Measurements from ENCODE around the gene SULT1A1.
"Not testable (repeated sequence)": the region's sequence is repeated elsewhere in the genome, so short reads cannot be mapped to it uniquely, and the experiment has no call there.

The SULT1A1 gene

GRCh38 chr16:28609631-28610594 lies at the start of gene SULT1A1:
Gene SULT1A1, minus strand, starts transcription at chr16:28610044. Its CDS starts 1,189 bp downstream, at chr16:28608855.
- no peak for DNase-seq (ENCODE audit: low read depth, low spot score)

- not testable (repeated sequence) for DNase-seq (ENCODE audit: low read depth, low spot score)
These were observed 30.1 kb upstream of the SULT1A1 start for GRCh38 chr16:28639959-28640358.

GRCh38 chr16:28638359-28638758 lies 28.5 kb upstream of the SULT1A1 start:
- DNase-seq (ENCODE audit: low read depth, low spot score), result not testable (repeated sequence)

GRCh38 chr16:28637765-28638164 lies 27.9 kb upstream of the SULT1A1 start, which contains the start of gene NPIPB8:
Gene NPIPB8, plus strand, starts transcription at chr16:28638065. Its CDS starts 296 bp downstream, at chr16:28638361.
- not testable (repeated sequence) for DNase-seq (ENCODE audit: low read depth, low spot score)

DNA sequence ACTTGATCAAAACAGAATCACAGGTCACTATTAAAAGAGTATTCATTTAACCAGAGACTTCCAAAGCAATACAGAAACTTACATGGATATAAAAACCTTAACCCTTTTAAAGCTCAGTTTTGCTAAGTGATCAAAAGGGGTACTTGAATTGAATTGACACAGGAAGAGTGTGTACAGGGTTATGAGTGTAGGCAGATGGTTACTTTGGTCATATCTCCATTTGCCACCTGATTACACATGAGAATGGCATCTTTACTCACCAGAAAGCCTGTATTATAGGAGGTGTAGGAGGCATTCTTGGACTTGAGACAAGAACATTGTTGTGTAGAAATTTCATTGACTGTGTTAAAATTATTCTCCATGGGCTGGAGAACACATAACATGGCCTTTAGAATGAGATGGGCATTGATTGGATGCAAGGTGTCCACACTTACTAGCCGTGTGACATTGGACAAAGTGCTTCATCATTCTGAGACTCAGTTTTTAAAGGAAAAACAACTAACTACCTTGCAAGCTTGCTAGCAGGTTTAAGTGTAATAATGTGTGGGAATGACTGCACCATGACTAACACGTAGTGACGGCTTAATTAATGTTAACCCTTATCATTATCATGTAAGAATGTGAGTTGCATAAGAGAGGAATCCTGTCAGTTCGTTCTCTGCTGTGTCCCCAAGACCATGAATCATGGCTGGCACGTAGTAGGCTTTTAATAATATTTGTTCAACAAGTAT lies 26.4 kb upstream of the SULT1A1 start:
- DNase-seq (ENCODE audit: low read depth, low spot score), result not testable (repeated sequence)

GRCh38 chr16:28630905-28631304 lies 21.1 kb upstream of the SULT1A1 start:
- not testable (repeated sequence) for DNase-seq (ENCODE audit: low read depth, low spot score)

DNA sequence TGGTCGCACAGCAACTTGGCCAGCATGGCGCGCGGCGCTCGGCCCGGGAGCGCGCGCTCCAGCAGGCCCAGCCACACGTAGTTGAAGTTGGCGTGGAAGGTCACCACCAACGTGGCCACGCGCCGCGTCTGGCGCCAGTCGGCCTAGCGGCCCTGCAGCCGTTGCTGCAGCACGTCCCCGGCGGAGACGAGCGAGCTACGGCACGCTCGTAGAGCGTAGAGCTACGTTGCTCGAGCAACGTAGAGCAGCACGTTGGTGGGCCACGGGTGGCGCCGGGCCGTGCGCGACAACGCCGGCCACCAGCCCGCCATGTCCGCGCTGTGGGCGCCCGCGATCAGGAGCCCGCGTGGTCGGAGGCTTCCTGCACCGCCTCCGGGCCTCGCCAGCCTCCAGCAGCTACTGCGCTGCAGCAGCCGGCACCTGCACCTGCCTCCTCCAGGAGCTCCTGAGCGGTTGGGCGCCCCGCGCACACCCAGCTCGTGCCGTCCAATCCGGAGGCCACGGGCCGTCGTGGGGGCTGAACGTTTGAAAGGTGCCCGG lies 13.4 kb upstream of the SULT1A1 start:
- no peak for DNase-seq (ENCODE audit: low read depth, low spot score)

DNA sequence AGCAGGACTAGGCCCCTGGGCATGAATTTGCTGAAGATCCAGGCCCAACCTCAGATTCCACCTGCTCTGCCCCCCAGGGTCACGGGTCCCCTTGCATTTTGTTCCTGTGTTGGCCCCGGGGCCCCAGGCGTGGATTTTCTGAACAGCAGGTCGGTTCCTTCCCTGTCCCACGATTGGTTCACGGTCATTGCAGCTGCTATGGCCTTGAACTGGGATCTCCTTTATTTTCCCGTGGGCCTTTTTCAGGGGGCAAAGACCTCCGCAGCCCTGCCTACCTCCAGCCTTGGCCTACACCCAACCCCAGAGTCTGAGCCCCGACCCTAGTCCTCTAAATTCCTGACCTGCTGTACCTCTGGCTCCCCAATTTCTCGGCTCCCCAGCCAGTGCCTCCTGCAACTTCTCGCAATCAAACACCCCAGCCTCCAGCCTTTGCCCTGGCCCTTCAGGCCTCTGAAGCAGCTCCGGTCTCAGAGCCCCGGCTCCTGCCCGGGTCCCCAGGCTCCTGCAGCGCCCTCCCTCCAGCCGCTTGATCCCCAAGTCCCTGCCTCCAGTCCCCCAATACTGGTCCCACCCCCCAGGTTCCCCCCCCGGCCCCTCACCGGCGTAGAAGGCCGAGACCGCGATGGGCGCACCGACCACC lies 12.8 kb upstream of the SULT1A1 start:
- not testable (repeated sequence) for DNase-seq (ENCODE audit: low read depth, low spot score)

- DNase-seq (ENCODE audit: low read depth, low spot score), result no peak
These were observed 11.8 kb upstream of the SULT1A1 start for GRCh38 chr16:28621481-28622155.

- not testable (repeated sequence) for DNase-seq (ENCODE audit: low read depth, low spot score)
These were observed 10.5 kb upstream of the SULT1A1 start for GRCh38 chr16:28620316-28620715.

DNA sequence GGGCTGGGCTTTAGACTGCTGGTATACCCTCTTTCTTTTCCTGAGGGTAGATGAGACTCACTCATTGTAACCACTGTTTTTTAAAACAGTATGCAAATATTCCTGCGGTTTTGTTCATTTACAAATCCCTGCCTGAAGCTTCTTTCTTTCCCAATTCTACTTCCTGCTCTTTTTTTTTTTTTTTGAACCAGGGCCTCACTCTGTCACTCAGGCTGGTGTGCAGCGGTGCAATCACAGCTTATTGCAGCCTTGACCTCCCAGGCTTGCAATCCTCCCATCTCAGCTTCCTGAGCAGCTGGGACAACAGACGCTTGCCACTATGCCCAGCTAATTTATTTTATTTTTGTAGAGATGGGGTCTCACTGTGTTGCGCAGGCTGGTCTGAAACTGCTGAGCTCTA lies 8.0 kb upstream of the SULT1A1 start:
- DNase-seq (ENCODE audit: low read depth, low spot score), result no peak

DNA sequence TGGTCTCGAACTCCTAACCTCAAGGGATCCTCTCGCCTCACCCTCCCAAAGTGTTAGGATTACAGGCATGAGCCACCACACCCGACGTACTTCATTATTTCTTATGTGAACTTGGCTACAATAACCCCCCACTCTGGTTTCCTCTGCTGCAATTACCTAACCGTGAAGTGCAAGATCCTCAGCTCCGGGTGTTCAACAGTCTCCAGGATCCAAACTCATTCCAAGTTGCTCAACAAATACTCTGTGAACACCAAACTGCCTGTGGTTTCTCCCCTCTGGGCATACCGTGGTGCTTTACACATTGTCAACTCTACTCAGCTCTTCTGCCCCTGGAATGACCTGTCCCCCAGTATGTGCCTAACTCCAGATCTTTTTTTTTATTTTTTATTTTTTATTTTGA lies 6.8 kb upstream of the SULT1A1 start:
- no peak for DNase-seq (ENCODE audit: low read depth, low spot score)

DNA sequence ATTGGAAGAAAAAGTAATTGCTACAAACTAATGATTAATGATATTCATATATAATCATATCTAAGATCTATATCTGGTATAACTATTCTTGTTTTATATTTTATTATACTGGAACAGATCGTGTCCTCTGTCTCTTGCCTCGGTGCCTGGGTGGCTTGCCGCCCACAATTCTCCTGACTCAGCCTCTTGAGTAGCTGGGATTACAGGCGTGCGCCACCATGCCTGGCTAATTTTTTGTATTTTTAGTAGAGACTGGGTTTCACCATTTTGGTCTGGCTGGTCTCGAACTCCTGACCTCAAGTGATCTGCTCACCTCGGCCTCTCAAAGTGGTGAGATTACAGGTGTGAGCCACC lies 6.4 kb upstream of the SULT1A1 start:
- not testable (repeated sequence) for DNase-seq (ENCODE audit: low read depth, low spot score)

- DNase-seq (ENCODE audit: low read depth, low spot score), result not testable (repeated sequence)
These were observed 5.8 kb upstream of the SULT1A1 start for GRCh38 chr16:28615486-28616223.

DNA sequence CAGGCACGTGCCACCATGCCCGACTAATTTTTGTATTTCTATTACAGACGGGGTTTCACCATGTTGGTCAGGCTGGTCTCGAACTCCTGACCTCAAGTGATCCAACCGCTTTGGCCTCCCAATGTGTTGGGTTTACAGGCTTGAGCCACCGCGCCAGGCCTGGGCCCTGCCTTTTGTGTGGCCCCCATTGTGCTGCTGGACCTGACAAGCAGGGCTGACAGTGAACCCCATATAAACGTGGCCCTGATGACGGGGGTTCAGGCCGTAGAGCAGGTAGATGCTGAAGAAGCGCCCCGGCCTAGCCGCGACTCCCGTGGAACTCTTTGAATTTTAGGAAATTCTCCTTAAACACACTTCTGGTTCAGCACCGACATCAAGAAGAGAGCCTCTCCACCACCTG lies 4.7 kb upstream of the SULT1A1 start:
- DNase-seq (ENCODE audit: low read depth, low spot score), result not testable (repeated sequence)

GRCh38 chr16:28613912-28614311 lies 4.1 kb upstream of the SULT1A1 start:
- DNase-seq (ENCODE audit: low read depth, low spot score), result not testable (repeated sequence)

DNA sequence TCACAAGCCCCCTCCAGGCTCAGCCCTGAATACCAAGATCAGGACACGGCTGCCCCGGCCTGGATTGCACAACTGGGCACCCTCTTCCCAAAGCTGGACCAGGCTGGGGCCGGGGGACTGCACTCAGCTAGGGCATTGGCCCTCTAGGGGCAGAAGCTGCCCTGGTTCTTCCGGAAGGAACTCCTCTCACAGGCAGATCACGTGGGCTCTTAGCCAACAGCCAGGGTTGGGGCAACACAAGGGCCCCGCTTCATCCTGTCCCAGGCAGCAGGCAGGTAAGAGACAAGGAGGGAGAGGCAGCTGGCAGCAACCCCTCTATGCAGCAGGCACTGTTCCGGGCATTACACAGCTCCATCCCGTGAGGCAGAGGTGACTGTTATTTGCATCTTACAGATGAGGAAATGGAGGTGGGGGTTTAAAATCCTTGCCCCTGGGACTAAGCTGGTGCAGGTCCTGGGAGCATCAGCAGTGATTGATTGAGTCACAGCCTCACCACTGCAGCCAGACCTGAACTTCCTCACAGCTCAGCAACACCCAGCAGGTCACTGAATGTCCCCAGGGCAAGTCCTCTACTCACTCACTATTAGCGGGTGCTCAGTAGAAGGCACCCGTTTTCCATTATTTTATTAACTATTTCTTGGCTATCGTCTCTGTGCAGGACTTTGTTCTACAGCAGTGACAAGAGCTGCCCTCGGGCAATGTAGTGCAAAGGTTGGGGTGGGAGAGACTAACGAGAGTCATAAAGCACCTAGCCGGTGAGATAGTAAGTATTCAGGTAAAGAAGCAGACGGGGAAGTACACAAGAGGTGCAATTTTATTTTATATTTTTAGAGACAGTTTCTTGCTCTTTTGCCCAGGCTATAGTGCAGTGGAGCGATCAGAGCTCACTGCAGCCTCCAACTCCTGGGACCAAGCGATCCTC lies 2.8 kb upstream of the SULT1A1 start:
- not testable (repeated sequence) for DNase-seq (ENCODE audit: low read depth, low spot score)

- DNase-seq (ENCODE audit: low read depth, low spot score), result no peak
These were observed 849 bp upstream of the SULT1A1 start for GRCh38 chr16:28610595-28611191.
